IPS-20b (cell line): ENCODE data around the gene BMF.
A peak's percentile ranks its signal among the peaks of the same experiment; 100 is the strongest.

Source experiments
- H3K27ac ChIP-seq: one replicate; pipeline ENCODE4 v1.5.1; 2013; ENCODE audit warnings: low read length
- H3K27me3 ChIP-seq: 2 replicates; pipeline ENCODE4 v1.6.1; 2013; ENCODE audit warnings: mild to moderate bottlenecking, low read length, inconsistent platforms; ENCODE audit not compliant: insufficient read depth
- H3K36me3 ChIP-seq: 2 replicates; pipeline ENCODE4 v1.6.1; 2013; ENCODE audit warnings: low read depth, mild to moderate bottlenecking, inconsistent platforms, low read length, moderate library complexity; ENCODE audit not compliant: insufficient read depth
- H3K4me1 ChIP-seq: 2 replicates; pipeline ENCODE4 v1.6.1; 2013; ENCODE audit warnings: mild to moderate bottlenecking, control low read depth, inconsistent platforms, low read length, moderate library complexity; ENCODE audit not compliant: insufficient read depth
- H3K4me3 ChIP-seq: 2 replicates; pipeline ENCODE4 v1.5.1; 2013; ENCODE audit warnings: mild to moderate bottlenecking, low read length, inconsistent platforms
- H3K9ac ChIP-seq: 2 replicates; pipeline ENCODE4 v1.6.1; 2013; ENCODE audit warnings: low read depth, mild to moderate bottlenecking, inconsistent platforms, low read length, moderate library complexity
- H3K9me3 ChIP-seq: 2 replicates; pipeline ENCODE4 v1.6.1; 2013; ENCODE audit warnings: mild to moderate bottlenecking, low read depth, low read length, inconsistent platforms; ENCODE audit not compliant: insufficient read depth

Gene BMF

DNA sequence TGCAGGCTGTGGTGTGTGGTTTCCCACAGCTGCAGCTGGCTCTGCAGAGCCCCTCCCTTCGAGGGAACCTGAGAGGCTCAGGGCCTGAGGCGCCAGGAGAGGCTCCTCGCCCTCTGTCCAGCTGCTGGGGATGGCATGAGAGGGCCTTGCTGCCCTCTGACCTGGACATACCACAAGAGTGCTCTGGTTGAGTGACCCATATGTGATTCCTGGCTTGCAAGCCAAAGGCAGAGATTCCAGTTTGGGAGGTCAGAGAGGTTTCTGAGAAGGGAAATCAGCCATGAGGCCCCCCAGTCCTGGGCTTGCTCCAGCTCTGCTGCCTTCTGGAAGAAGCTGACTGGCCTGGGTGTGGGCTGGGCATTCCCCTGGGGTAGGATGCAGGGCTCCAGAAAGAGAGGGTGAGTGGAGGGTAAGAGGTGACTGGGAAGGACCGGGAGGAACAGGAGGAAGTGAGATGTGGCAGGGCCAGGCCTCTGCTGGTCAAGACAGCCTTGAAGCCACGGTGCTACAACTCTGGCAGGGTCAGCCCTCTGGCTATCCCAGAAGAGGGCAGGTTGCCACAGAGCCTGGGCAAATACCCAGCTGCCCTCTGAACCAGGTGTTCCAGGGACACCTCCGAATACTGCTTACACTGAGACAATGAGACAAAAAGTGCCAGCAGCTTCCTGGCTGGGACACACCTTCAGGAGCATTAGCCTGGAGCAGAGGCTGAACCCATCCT is 53.7 kb downstream of the BMF start:
- peaks cover 5% of the 10 kb centered on the region; the same call in 1 of the 2 replicates for H3K4me1 ChIP-seq
- no peak overlapping the region for H3K9ac ChIP-seq

GRCh38 chr15:40054605-40054854 is 54.1 kb downstream of the BMF start:
- Histone ChIP-seq H3K9ac (no peak overlapping the region), H3K27me3 (no peaks in the 10 kb centered on the region), H3K27ac (no peak overlapping the region), H3K4me1 (peaks cover 5% of the 10 kb centered on the region; the same call in 1 of the 2 replicates), H3K36me3 (no peaks in the 10 kb centered on the region), H3K4me3 (no peak overlapping the region), H3K9me3 (no peaks in the 10 kb centered on the region)

More for the DNA sequence above, 53.7 kb downstream of the BMF start:
- Histone ChIP-seq H3K9me3 (no peaks in the 10 kb centered on the region), H3K27ac (no peak overlapping the region), H3K36me3 (no peaks in the 10 kb centered on the region), H3K4me3 (no peak overlapping the region), H3K27me3 (no peaks in the 10 kb centered on the region)

- Histone ChIP-seq H3K4me3 (no peak overlapping the region), H3K27me3 (no peaks in the 10 kb centered on the region), H3K9me3 (no peaks in the 10 kb centered on the region), H3K9ac (no peak overlapping the region), H3K4me1 (peaks cover 5% of the 10 kb centered on the region; the same call in 1 of the 2 replicates), H3K27ac (no peak overlapping the region), H3K36me3 (no peaks in the 10 kb centered on the region)
These were observed 54.7 kb downstream of the BMF start for GRCh38 chr15:40053831-40054604.

DNA sequence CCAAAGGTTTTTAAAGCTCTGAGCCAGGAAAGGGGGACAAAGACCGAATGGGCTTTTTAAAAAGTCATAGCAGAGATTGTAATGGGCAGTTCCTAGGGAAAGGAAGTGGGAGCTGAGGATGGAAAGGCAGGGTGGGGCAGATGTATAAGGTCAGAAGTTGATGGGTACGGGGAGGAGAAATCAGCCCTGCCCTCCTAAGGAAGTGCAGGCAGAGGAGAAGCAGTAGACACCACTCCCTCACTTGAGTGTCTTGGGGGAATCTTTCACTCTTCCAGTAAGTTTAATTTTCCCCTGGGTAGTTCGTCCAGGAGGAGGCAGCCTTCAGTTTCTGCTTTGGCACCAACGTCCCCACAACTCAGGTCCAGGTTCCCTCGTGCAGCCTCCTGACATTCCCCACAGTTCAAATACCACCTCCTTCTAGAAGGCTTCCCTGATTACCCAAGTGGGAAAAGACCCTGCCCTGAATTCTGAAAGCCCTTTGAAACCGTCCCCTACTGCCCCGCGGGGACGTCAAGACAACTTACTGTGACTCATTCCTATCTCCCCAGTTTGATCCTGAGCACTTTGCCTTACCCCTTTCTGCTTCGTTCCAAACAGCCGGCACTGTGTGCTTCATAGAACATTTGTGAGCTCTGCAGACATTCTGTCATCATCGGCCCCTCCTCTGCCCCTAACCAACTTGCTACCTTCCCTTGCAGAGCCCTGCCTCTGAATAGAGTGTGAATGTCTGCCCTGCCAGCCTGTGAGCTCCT is 55.4 kb downstream of the BMF start:
- Histone ChIP-seq H3K27me3 (no peaks in the 10 kb centered on the region), H3K9ac (no peak overlapping the region), H3K9me3 (no peaks in the 10 kb centered on the region), H3K4me3 (no peak overlapping the region), H3K36me3 (no peaks in the 10 kb centered on the region), H3K4me1 (peaks cover 5% of the 10 kb centered on the region; the same call in 1 of the 2 replicates), H3K27ac (no peak overlapping the region)

DNA sequence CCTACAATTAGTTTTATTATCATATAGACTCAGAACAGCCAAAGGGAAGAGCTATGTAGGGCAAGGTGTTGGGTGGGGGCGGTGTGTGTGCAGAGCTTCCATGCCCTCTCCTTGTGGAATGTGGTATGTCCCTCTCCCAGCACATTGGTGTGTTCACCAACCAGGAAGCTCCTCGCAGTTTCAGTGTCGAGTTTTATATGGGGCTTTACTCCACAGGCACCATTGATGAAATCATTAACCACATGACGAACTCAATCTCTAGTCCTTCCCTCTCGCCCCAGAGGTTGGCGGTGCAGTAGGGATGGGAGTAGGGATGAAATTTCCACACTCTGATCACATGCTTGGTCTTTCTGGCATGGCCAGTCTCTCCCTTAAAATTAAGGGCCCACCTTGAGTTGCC is 56.1 kb downstream of the BMF start:
- no peaks in the 10 kb centered on the region for H3K36me3 ChIP-seq
- no peaks in the 10 kb centered on the region for H3K9me3 ChIP-seq
- H3K4me1 ChIP-seq: peaks cover 5% of the 10 kb centered on the region; the same call in 1 of the 2 replicates
- H3K27me3 ChIP-seq: no peaks in the 10 kb centered on the region
- H3K27ac ChIP-seq: no peak overlapping the region
- H3K9ac ChIP-seq: no peak overlapping the region
- no peak overlapping the region for H3K4me3 ChIP-seq

DNA sequence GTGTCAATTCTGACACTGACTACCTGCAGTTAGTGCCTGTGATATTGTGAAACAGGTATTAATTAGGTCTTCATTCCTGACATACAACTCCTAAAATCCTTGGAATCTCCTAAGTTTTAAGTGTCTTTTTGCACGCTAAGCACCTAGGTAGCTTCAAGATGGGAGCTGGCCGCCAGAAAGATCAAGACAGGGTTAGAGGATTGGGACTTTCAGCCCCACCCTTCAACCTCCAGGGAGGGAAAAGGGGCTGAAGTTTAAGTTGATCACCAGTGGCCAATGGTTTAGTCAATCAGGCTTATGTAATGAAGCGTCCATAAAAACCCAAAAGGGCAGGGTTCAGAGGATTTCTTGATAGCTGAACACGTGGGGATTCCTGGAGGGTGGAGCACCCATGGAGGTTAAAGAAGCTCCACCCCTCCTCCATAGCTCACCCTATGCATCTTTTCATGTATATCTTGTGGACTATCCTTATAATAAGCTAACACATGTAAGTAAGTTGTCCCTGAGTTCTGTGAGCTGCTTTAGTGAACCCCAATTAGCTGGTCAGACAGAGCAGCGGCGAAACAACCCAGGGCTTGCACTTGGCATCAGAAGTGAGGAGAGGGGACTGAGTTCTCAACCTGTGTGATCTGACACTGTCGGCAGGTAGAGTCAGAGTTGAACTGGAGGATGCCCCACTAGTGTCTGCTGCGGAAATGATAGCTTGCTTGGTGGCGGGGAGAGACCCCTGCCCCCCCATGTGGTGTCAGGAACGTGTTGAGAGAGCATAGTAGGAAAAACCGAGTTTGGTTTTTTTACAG is 56.9 kb downstream of the BMF start:
- peaks cover 5% of the 10 kb centered on the region; the same call in 1 of the 2 replicates for H3K4me1 ChIP-seq
- peak overlapping the region; percentile 27 for H3K27ac ChIP-seq

GRCh38 chr15:40050788-40051470 is 57.8 kb downstream of the BMF start:
- peaks cover 5% of the 10 kb centered on the region; the same call in 1 of the 2 replicates for H3K4me1 ChIP-seq
- H3K36me3 ChIP-seq: no peaks in the 10 kb centered on the region
- peak overlapping the region; percentile 48; the same call in 1 of the 2 replicates for H3K9ac ChIP-seq
- H3K4me3 ChIP-seq: no peak overlapping the region
- H3K27ac ChIP-seq: peak overlapping the region; percentile 27
- no peaks in the 10 kb centered on the region for H3K27me3 ChIP-seq
- H3K9me3 ChIP-seq: no peaks in the 10 kb centered on the region

More for the DNA sequence above, 56.9 kb downstream of the BMF start:
- Histone ChIP-seq H3K36me3 (no peaks in the 10 kb centered on the region), H3K27me3 (no peaks in the 10 kb centered on the region), H3K9me3 (no peaks in the 10 kb centered on the region), H3K9ac (peak overlapping the region; percentile 48; the same call in 1 of the 2 replicates), H3K4me3 (no peak overlapping the region)

DNA sequence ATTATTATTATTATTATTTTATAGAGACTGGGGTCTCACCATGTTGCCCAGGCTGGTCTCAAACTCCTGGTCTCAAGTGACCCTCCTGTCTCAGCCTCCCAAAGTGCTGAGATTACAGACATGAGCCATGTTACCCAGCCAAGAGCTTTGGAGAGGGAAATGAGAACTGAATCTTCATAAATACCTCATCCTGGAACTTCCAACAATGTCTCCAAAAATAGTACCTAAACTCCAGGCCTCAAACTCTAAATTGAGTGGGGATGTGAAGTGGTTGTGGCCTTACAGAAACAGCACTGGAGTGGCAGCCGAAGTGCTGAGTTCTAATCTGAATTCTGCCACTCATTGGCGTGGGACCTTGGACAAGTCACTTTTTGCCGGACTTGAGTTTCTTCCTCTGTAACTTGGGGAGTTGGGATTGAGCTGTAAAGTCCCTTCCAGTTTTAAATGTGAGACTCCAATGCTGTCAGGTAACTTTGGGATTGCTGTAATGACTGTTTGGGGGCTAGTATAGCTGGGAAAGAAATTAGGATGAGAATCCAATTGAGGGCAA is 59.7 kb downstream of the BMF start:
- H3K36me3 ChIP-seq: no peaks in the 10 kb centered on the region
- no peak overlapping the region for H3K9ac ChIP-seq
- H3K4me1 ChIP-seq: peaks cover 12% of the 10 kb centered on the region; the same call in 1 of the 2 replicates
- H3K4me3 ChIP-seq: no peak overlapping the region
- no peak overlapping the region for H3K27ac ChIP-seq
- H3K9me3 ChIP-seq: no peaks in the 10 kb centered on the region
- H3K27me3 ChIP-seq: no peaks in the 10 kb centered on the region

DNA sequence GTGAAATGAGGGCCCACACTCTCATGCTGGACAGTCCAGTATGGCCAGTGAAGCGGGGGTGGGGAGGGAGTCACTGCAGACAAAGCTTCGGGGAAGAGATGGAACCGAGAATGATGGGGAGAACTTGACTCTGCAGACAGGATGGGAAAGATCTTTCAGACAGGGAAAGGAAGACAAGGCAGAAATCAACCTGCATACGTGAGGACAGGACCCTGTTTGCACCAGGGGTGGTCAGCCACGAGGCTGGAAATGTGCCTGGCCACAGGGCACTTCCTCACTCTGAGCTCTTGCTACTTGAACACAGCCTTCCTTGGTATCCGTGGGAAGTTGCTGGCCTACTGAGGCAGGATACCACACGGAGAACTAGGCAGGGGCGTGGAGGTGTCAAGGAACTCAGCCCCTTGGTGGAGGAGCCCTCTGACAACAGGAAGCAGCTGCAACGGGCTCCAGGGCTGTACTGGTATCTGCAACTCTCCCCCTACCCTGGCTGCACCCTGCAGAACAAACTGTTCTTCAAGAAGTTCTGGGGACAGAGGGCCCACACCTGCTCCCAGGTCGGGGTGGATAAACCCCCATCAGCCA is 60.4 kb downstream of the BMF start:
- Histone ChIP-seq H3K27ac (no peak overlapping the region), H3K4me1 (peaks cover 12% of the 10 kb centered on the region; the same call in 1 of the 2 replicates)

GRCh38 chr15:40047415-40048210 is 61.1 kb downstream of the BMF start:
- Histone ChIP-seq H3K27ac (no peak overlapping the region), H3K9me3 (no peaks in the 10 kb centered on the region), H3K4me3 (no peak overlapping the region), H3K27me3 (no peaks in the 10 kb centered on the region), H3K9ac (no peak overlapping the region), H3K36me3 (no peaks in the 10 kb centered on the region), H3K4me1 (peaks cover 12% of the 10 kb centered on the region; the same call in 1 of the 2 replicates)

More for the DNA sequence above, 60.4 kb downstream of the BMF start:
- H3K4me3 ChIP-seq: no peak overlapping the region
- H3K36me3 ChIP-seq: no peaks in the 10 kb centered on the region
- H3K27me3 ChIP-seq: no peaks in the 10 kb centered on the region
- no peaks in the 10 kb centered on the region for H3K9me3 ChIP-seq
- no peak overlapping the region for H3K9ac ChIP-seq
